ENCODE data around the gene SALL1.

- TF ChIP-seq CTCF (conservative IDR thresholded peaks at IDR 0.05; ENCODE audit: low read length) = 0 out of 2 replicates have a peak, but pooled peaks have one; percentile 8
- no peak for TF ChIP-seq EZH2phosphoT487 (IDR thresholded peaks at IDR 0.05; ENCODE audit: borderline replicate concordance)
Observed at GRCh38 chr16:51146256-51146924, 4.7 kb downstream of the SALL1 start.

All from Loucy (cell line).